Endothelial cell (in vitro differentiated cells): ENCODE data around the gene PLTP. TPM values are rescaled to one million over a fixed set of nuclear protein-coding genes. Genes with fewer than 3 reads are reported as not detected.

Experiments used
- DNase-seq: peaks from one replicate; pipeline ENCODE4 v3.0.0; 2021; ENCODE audit warnings: low spot score
- H3K27ac Mint-ChIP-seq: one replicate; pipeline ENCODE4 v1.8.0; 2021; ENCODE audit warnings: mixed read lengths, inconsistent platforms; ENCODE audit not compliant: unreplicated experiment
- H3K27me3 Mint-ChIP-seq: one replicate; pipeline ENCODE4 v1.8.0; 2021; ENCODE audit warnings: mild to moderate bottlenecking, moderate library complexity, mixed read lengths, inconsistent platforms; ENCODE audit not compliant: unreplicated experiment
- H3K36me3 Mint-ChIP-seq: one replicate; pipeline ENCODE4 v1.8.0; 2021; ENCODE audit warnings: mild to moderate bottlenecking, low read depth, mixed read lengths, inconsistent platforms; ENCODE audit not compliant: unreplicated experiment
- H3K4me1 Mint-ChIP-seq: one replicate; pipeline ENCODE4 v1.8.0; 2021; ENCODE audit warnings: mild to moderate bottlenecking, mixed read lengths, inconsistent platforms; ENCODE audit not compliant: unreplicated experiment
- H3K4me3 Mint-ChIP-seq: one replicate; pipeline ENCODE4 v1.8.0; 2021; ENCODE audit warnings: mild to moderate bottlenecking, mixed read lengths, inconsistent platforms; ENCODE audit not compliant: unreplicated experiment
- H3K9me3 Mint-ChIP-seq: one replicate; pipeline ENCODE4 v1.8.0; 2021; ENCODE audit warnings: mixed read lengths, inconsistent platforms; ENCODE audit not compliant: unreplicated experiment
- total RNA-seq: library from RNA; stranded (reverse); fragmentation: NEBNext Ultra II Directional; extraction: Animal tissue kit (Norgen Biotek cat#: 25700); gene quantifications from one replicate; pipeline ENCODE4 v1.2.1, GENCODE V29; 2021; ENCODE audit not compliant: unreplicated experiment
- TF ChIP-seq, protein P1 (sequence below): fragments of 200-600 bp; sonication (generic); IDR thresholded peaks from one replicate; pipeline ENCODE4 v1.5.0; 2021; ENCODE audit warnings: antibody characterized with exemption; ENCODE audit not compliant: unreplicated experiment

Gene PLTP
- total RNA-seq, 1 donor from 2014 or later: 41.3 TPM

DNA sequence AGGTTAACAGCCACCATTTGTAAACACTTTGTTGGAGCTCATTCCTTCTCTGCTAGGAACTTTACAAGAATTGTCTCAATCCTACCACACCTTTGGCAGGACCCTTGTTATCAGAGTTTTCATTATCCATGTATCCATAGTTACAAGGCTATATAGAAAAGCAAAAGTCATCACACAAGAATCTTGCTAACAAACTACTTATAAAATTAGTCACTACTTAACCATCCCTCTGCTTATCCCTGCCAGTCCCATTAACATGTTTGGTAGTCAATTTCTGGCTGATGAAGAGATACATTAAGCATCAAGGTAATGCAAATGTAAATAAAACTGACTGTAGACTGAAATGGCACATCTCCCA lies 44.2 kb downstream of the PLTP start:
- Mint-ChIP-seq H3K4me3 (no peak overlapping the region), H3K9me3 (no peaks in the 10 kb centered on the region), H3K27ac (no peak overlapping the region), H3K4me1 (peaks cover 11% of the 10 kb centered on the region), H3K27me3 (peaks cover 1% of the 10 kb centered on the region), H3K36me3 (peaks cover 7% of the 10 kb centered on the region)
- TF ChIP-seq, protein P1, sequence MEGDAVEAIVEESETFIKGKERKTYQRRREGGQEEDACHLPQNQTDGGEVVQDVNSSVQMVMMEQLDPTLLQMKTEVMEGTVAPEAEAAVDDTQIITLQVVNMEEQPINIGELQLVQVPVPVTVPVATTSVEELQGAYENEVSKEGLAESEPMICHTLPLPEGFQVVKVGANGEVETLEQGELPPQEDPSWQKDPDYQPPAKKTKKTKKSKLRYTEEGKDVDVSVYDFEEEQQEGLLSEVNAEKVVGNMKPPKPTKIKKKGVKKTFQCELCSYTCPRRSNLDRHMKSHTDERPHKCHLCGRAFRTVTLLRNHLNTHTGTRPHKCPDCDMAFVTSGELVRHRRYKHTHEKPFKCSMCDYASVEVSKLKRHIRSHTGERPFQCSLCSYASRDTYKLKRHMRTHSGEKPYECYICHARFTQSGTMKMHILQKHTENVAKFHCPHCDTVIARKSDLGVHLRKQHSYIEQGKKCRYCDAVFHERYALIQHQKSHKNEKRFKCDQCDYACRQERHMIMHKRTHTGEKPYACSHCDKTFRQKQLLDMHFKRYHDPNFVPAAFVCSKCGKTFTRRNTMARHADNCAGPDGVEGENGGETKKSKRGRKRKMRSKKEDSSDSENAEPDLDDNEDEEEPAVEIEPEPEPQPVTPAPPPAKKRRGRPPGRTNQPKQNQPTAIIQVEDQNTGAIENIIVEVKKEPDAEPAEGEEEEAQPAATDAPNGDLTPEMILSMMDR: no peak
- DNase-seq: no peak

DNA sequence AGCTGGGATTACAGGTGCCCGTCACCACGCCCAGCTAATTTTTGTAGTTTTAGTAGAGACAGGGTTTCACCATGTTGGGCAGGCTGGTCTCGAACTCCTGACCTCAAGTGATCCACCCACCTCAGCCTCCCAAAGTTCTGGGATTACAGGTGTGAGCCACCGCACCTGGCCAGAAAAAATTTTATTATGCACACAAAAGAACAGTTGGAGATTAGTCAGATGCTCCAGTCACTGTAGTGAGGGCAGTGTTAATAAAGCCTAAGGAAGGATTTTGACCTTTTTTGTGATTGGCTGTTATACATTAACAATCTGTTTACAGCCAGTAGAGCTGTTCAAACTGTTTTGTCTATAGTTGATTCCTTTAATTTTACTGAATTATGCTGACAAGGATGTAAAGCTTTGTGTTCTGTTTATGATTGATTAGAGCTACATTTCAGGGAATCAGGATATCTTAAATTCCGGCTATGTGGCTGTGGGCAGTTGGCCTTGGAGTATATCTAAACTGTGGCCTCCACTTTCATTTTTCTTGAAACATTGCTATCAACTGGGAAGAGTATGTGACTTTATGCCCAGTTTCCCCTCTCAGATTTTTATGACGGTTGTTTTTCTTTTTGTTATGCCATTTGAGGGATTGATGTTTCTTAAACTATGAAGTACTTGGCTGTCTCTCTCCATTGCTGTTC lies 44.7 kb downstream of the PLTP start:
- Mint-ChIP-seq H3K4me3 (no peak overlapping the region), H3K9me3 (no peaks in the 10 kb centered on the region), H3K27ac (no peak overlapping the region), H3K4me1 (peaks cover 8% of the 10 kb centered on the region), H3K27me3 (no peaks in the 10 kb centered on the region), H3K36me3 (peaks cover 6% of the 10 kb centered on the region)
- no peak for DNase-seq
- TF ChIP-seq, protein P1: no peak

DNA sequence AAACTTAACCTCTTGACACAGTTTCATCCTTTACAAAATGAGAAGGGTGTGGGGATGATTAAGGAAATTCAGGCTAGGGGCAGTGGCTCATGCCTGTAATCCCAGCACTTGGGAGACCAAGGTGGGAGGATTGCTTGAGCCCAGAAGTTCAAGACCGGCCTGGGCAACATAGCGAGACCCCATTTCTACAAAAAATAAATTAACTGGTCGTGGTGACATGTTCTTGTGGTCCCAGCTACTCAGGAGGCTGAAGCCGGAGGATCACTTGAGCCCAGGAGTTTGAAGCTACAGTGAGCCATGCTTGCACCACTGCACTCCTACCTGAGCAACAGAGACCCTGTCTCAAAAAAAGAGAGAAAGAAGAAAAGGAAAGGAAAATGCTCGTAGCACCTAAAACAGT lies 45.5 kb downstream of the PLTP start:
- no peaks in the 10 kb centered on the region for H3K27me3 Mint-ChIP-seq
- no peak for DNase-seq
- H3K9me3 Mint-ChIP-seq: no peaks in the 10 kb centered on the region
- H3K36me3 Mint-ChIP-seq: peaks cover 3% of the 10 kb centered on the region
- no peak overlapping the region for H3K27ac Mint-ChIP-seq
- no peak overlapping the region for H3K4me3 Mint-ChIP-seq
- TF ChIP-seq, protein P1: no peak
- H3K4me1 Mint-ChIP-seq: peaks cover 3% of the 10 kb centered on the region

DNA sequence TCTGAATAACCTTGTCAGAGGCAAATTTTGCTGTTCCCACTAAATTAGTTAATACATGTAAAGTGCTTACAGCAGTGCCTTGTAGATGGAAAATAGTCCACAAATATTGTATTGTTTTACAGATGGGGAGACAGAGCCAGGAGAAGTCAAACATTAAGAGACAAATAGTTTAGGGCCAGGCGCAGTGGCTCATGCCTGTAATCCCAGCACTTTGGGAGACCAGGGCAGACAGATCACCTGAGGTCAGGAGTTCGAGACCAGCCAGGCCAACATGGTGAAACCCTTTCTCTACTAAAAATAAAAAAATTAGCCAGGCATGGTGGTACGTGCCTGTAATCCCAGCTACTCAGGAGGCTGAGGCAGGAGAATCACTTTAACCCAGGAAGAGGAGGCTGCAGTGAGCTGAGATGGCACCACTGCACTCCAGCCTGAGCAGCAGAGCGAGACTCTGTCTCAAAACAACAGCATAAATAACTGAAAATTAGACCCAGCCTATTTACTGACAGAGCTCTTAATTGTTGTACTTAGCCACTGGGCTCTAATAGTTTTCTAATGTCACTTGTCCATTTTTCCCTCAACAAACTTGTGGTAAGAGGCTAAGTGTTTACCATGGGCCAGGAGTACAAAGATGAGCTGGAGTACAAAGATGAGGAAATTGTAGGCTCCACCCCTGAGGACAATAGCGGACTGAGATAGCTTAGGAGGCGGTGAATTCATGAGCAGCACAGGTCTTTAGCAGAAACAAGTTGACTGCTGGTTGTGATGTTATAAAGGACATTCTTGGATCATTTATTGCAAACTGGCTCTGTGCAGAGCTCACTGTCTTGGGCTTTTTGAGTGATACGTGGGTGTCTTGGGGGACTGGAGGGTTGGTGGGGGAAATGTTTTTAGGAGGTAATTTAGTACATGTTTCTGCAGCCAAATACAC lies 48.1 kb downstream of the PLTP start:
- Mint-ChIP-seq H3K4me1 (peaks cover under 1% of the 10 kb centered on the region), H3K9me3 (no peaks in the 10 kb centered on the region), H3K27me3 (peaks cover 1% of the 10 kb centered on the region), H3K36me3 (peaks cover 7% of the 10 kb centered on the region), H3K27ac (no peak overlapping the region), H3K4me3 (peak overlapping the region; percentile 7)
- TF ChIP-seq, protein P1: no peak
- DNase-seq: no peak
